SK-N-SH treated with all-trans-retinoic acid at 6 μM for 48 hours (cell line): Measurements from ENCODE around the gene LHFPL2.

ENCODE experiments used
- ATAC-seq: fragments of 200-7000 bp; cut with Tn5 transposase; 3 replicates; pipeline ENCODE4 v1.9.1; 2020; ENCODE audit warnings: mild to moderate bottlenecking, moderate library complexity
- ARNTL ChIP-seq: fragments of 450-650 bp; formaldehyde crosslinking; IDR thresholded peaks from 2 replicates; pipeline ENCODE4 v1.5.0; 2020; ENCODE audit warnings: low read depth, mild to moderate bottlenecking, moderate library complexity, borderline replicate concordance
- BACH2 ChIP-seq: fragments of 250-450 bp; sonication (Bioruptor Pico); IDR thresholded peaks from 2 replicates; pipeline ENCODE4 v1.9.0; 2021; ENCODE audit warnings: mild to moderate bottlenecking, borderline replicate concordance
- CREB5 ChIP-seq: fragments of 250-450 bp; sonication (Bioruptor Pico); IDR thresholded peaks from 2 replicates; pipeline ENCODE4 v1.5.1; 2020; ENCODE audit warnings: low read depth, mild to moderate bottlenecking, moderate library complexity
- CSRNP3 ChIP-seq: fragments of 250-450 bp; sonication (Bioruptor Pico); IDR thresholded peaks from 2 replicates; pipeline ENCODE4 v1.5.1; 2021; ENCODE audit warnings: mild to moderate bottlenecking, moderate library complexity
- ESRRG ChIP-seq: fragments of 250-450 bp; sonication (Bioruptor Pico); IDR thresholded peaks from 2 replicates; pipeline ENCODE4 v1.6.1; 2021; ENCODE audit warnings: mild to moderate bottlenecking
- GLIS3 ChIP-seq: fragments of 250-450 bp; sonication (Bioruptor Pico); IDR thresholded peaks from 2 replicates; pipeline ENCODE4 v1.5.0; 2020; ENCODE audit warnings: mild to moderate bottlenecking, moderate library complexity
- ISL1 ChIP-seq: fragments of 250-450 bp; sonication (Bioruptor Pico); IDR thresholded peaks from 2 replicates; pipeline ENCODE4 v2.1.2; 2022; ENCODE audit warnings: mild to moderate bottlenecking, moderate library complexity
- PATZ1 ChIP-seq: fragments of 250-450 bp; sonication (Bioruptor Pico); IDR thresholded peaks from 2 replicates; pipeline ENCODE4 v1.8.0; 2020; ENCODE audit warnings: mild to moderate bottlenecking, moderate library complexity, borderline replicate concordance
- POU6F1 ChIP-seq: fragments of 250-450 bp; sonication (Bioruptor Pico); IDR thresholded peaks from 2 replicates; pipeline ENCODE4 v1.8.0; 2021; ENCODE audit warnings: low read depth, mild to moderate bottlenecking, moderate library complexity, borderline replicate concordance
- PPARA ChIP-seq: fragments of 250-450 bp; sonication (Bioruptor Pico); IDR thresholded peaks from 2 replicates; pipeline ENCODE4 v1.5.0; 2020; ENCODE audit warnings: mild to moderate bottlenecking, borderline replicate concordance
- SNAI2 ChIP-seq: fragments of 250-450 bp; sonication (Bioruptor Pico); IDR thresholded peaks from 2 replicates; pipeline ENCODE4 v1.5.0; 2020; ENCODE audit warnings: mild to moderate bottlenecking, moderate library complexity
- TOX ChIP-seq: fragments of 250-450 bp; sonication (Bioruptor Pico); IDR thresholded peaks from 2 replicates; pipeline ENCODE4 v1.8.0; 2021; ENCODE audit warnings: mild to moderate bottlenecking, moderate library complexity, borderline replicate concordance
- TSHZ2 ChIP-seq: fragments of 250-450 bp; sonication (Bioruptor Pico); IDR thresholded peaks from 2 replicates; pipeline ENCODE4 v1.5.0; 2020; ENCODE audit warnings: mild to moderate bottlenecking, moderate library complexity
- ZC3H10 ChIP-seq: fragments of 250-450 bp; sonication (Bioruptor Pico); IDR thresholded peaks from 2 replicates; pipeline ENCODE4 v1.5.1; 2021; ENCODE audit warnings: mild to moderate bottlenecking, moderate library complexity
- ZNF565 ChIP-seq: fragments of 450-650 bp; formaldehyde crosslinking; conservative IDR thresholded peaks from 2 replicates; pipeline ENCODE4 v1.5.0; 2020; ENCODE audit warnings: low read depth, mild to moderate bottlenecking, moderate library complexity
- ZNF8 ChIP-seq: fragments of 450-650 bp; formaldehyde crosslinking; IDR thresholded peaks from 2 replicates; pipeline ENCODE4 v1.5.0; 2020; ENCODE audit warnings: mild to moderate bottlenecking, moderate library complexity

The LHFPL2 gene

GRCh38 chr5:78541086-78541654 is 107.4 kb downstream of the LHFPL2 start (continued):
- no peak for TF ChIP-seq TSHZ2 (CRISPR knock-in tag)
- no peak for TF ChIP-seq ZNF565 (CRISPR knock-in tag)
- TF ChIP-seq BACH2 (CRISPR knock-in tag): no peak
- no peak for TF ChIP-seq ESRRG (CRISPR knock-in tag)
- TF ChIP-seq, all 23 proteins: peak for 0

- ATAC-seq: no peak
- TF ChIP-seq ARNTL (CRISPR knock-in tag) (no peak), ZNF8 (CRISPR knock-in tag) (no peak), CSRNP3 (CRISPR knock-in tag) (no peak), ZC3H10 (CRISPR knock-in tag) (no peak), PPARA (CRISPR knock-in tag) (no peak), GLIS3 (CRISPR knock-in tag) (no peak), TSHZ2 (CRISPR knock-in tag) (no peak), PATZ1 (no peak), SNAI2 (no peak), TOX (no peak), POU6F1 (no peak)
- TF ChIP-seq, all 23 proteins: peak for 0
Observed at GRCh38 chr5:78540335-78541085, 108.1 kb downstream of the LHFPL2 start.

GRCh38 chr5:78538240-78538850 is 110.2 kb downstream of the LHFPL2 start:
- no peak for TF ChIP-seq CREB5 (CRISPR knock-in tag)
- no peak for TF ChIP-seq ZNF8 (CRISPR knock-in tag)
- TF ChIP-seq SNAI2: no peak
- no peak for TF ChIP-seq TOX
- no peak for TF ChIP-seq BACH2 (CRISPR knock-in tag)
- no peak for TF ChIP-seq ZNF565 (CRISPR knock-in tag)
- no peak for TF ChIP-seq ISL1 (CRISPR knock-in tag)
- no peak for TF ChIP-seq ZC3H10 (CRISPR knock-in tag)
- TF ChIP-seq ARNTL (CRISPR knock-in tag): no peak
- ATAC-seq: no peak
